Suppressor macrophage (primary cell): Measurements from ENCODE around the gene P2RX3.
A peak's percentile ranks its signal among the peaks of the same experiment; 100 is the strongest.

Experiments
- DNase-seq, 4 experiments: peaks; one replicate each; pipeline ENCODE4 v3.0.0-alpha.2; 2020 to 2022

Gene P2RX3

DNA sequence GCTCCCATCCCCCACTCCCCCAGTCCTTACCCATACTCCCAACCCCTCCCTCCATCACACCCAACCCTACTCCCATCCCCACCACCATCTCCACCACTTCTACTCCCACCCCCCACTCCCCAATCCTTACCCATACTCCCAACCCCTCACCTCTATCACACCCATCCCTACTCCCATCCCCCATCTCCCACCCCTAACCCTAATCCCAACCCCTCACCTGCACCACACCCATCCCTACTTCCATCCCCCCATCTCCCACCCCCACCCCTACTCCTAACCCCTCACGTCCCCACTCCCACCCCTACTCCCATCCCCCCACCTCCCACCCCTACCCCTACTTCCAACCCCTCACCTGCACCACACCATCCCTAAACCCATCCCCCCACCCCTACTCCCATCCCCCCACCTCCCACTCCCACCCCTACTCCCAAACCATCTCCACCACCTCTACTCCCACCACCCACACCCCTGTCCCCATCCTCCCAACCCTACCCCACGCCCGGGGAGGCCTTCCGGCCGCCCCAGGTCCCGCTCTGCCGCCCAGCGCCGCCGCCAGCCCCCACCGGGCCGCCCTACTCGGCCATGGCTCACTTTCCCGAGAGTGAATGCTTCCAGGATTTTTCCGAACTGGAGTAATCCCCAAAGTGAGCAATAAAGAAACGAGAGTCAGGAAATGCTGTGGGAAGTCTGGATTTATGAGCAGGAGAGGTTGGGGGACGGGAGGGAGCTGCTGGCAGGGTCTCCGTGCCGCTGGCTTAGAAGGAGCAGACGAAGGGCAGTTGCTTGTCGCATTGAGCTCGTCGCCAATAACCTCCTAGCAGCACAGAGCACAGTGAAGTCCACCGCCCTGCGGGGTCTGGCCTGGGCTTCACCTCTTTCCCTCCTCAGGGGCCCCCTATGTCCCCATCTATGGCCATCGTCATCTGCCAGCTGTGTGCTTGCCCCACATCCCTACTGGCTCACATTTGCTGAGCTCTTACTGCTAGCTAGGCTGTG lies 38.2 kb downstream of the P2RX3 start:
- DNase-seq = no peak

DNA sequence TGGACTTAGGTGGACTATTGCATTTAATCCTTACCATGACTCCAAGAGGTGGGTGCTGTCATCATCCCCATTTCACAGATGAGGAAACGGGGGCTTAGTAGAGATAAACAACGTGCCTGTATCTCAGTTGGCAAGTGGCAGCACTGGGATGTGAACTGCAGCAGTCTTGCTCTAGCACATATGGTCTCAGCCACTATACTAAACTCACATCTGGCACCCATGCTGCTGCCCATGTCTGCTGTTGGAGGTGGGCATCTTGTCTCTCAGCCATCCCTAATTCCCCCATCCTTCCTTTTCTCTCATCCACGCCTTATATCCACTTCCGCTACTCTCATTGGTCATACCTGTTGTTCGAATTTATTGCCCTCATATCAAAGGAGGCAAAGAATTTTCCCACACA lies 39.0 kb downstream of the P2RX3 start:
- no peak for DNase-seq

DNA sequence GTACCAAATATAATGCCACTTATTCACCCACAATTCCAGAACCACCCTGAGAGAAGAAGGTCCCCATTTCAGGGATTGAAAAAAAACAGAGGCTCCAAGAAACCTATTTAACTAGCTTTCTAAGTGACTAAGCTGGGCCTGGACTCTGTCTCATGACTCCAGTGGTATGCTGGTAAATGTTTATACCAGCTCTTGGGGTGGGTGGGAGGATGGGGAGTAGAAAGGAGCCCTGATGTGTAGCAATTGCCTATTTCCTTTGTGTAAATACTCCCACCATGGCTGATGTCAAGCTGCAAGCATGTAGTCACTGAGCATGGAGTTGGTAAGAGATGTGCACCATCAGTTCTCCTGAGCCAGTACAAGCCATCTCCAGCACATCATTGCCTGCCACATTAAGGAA lies 40.0 kb downstream of the P2RX3 start:
- peak; percentile 68 to 87 (median 74) for DNase-seq

DNA sequence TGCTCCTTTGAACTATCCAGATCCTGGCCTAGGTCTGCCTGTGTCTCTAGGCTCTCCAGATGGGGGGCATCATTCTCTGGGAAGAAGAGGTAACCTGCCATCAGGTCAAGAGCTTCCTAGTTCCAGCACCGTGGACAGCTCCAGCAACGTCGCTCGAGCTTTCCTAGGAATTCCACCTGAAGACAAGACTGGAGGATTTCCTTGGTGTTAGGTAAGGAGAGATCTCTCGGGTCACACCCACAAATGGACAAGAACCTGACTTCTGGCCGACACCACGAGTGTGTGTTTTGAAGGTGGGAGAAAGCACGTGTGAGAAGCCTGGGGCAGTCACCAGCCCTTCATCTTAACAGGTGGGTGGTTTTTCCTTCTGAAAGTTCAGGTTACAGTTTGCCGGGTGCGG lies 41.6 kb downstream of the P2RX3 start:
- peak in 1 of 4 experiments; percentile 54 for DNase-seq

DNA sequence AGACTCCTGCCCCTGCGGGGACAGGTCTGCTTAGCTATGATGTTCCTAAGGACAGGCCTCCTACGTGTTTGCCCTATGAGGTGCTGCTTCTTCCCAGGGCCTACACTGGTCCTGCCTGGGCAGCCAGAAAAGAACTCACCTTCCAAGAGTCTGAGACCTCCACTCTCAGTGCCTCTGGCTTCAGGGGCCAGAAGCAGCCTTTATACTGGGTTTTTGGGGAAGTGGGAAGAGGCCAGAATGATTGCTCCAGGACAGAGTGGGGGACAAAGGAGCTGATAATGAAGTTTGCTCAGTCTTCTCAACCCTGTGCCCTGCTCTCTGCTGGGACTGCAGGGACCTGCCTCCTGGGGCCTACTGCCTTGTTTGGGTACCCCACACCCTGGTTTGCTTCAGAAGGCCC lies 42.8 kb downstream of the P2RX3 start, which contains the start of gene PRG3:
TSS of gene PRG3 (minus strand) at position 176 of the 400 bp plus-strand sequence. CDS start 442 bp downstream, outside the sequence.
- no peak for DNase-seq

DNA sequence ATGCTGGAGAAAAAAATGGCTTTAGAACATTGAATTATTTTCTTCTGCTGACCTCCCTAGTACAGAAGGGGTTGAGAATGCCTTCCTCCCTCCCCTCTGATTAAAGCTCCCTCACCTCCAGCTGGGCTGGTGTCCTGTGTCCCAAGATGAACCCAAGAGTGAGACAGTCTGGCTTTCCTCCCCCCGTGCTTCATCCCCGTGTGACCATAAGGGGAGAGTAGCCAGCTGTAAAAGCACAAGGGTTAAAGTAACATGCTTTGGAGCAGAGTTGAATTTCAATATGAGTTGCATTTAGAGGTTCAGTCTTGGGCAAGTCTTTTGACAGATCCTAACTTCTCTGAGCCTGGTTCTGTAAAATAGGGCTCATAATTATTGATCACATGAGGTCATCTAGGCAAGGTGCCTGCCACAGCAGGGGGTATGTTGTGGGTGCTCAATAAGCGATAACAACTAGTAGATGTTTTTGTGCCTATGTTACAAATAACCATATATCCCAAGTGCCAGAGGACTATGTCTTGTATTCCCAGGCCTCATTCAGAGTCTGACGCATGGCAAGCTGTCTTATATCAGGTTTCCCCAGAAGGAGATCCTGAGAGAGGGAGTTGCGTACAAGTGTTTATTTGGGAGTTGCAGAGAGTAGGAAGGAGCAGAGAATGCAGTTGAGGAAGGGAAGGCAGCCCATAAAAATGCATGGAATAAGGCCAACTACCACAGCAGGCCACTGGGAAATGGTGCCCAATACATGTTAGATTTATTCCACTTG lies 48.2 kb downstream of the P2RX3 start:
- no peak for DNase-seq

DNA sequence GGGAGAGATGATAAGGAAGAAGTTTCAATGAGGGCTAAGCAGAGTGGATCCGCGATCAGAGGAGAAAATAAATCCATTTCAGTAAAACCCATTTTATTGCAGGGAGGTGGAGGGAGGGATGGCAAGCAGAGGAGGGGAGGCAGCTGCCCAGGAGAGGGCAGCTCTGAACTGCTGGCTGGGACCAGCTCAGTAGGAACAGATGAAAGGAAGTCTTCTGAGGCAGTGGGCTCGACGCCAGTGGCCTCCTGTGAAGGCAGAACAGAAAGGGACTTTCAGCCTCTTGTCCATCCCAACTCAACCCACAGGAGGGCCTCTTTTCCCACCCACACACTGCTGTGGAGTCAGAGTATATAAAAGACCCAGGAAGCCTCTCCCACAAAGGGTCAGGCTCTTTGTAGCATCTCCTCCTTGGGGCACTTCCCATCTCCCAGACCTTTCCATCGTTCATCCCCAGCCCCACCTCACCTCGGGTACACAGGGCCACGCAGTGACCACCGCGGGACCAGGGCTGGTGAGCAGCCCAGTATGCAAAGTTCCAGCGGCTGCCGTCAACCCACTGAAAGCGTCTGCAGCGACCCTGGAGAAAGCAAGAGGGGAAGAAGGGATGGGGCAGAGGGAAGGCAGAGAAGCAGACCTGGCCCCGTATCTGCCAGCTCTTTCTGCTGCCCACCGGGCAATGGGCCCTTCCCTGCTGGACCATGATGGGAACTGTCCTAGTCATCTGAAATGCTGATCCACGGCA lies 49.3 kb downstream of the P2RX3 start:
- DNase-seq = no peak

DNA sequence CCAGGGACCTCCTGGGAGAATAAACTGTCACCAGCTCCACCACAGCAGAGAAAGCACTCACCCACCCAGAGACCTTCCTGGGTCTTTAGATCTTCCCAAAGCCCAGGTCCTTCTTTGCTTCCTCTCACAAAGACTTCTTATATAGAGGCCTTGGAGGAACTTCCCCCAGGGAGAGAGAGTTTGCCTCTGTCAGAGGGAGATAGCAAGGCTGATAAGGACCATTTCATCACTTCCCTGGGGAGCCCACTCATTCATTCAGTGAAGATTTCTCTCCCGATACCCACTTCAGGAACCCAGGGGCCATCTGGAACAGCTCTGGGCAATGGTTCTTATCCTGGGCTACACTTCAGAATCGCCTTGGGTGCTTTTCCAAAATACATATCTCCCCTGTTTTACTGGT lies 52.4 kb downstream of the P2RX3 start, which contains the start of gene PRG2:
TSS of gene PRG2 (minus strand) at position 116 of the 400 bp plus-strand sequence. CDS start 706 bp downstream, outside the sequence.
- DNase-seq = no peak

DNA sequence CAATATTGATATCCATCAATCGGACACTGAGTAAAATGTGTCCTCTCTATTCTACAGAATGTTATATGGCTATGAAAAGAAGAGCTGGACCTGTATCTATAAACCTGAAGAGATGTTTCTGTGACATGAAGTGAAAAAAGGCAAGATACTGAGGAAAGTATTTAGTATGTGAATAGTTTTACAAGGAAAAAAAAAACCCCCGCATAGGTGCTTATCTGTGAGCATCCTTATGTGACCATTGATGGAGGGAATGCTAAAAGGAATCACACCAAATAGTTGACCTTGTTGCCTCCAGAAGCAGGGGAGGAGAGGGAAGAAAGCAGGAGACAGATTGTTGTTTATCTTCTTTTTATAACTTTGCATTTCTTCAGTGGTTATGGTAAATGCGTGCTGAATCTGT lies 53.0 kb downstream of the P2RX3 start:
- DNase-seq = no peak

DNA sequence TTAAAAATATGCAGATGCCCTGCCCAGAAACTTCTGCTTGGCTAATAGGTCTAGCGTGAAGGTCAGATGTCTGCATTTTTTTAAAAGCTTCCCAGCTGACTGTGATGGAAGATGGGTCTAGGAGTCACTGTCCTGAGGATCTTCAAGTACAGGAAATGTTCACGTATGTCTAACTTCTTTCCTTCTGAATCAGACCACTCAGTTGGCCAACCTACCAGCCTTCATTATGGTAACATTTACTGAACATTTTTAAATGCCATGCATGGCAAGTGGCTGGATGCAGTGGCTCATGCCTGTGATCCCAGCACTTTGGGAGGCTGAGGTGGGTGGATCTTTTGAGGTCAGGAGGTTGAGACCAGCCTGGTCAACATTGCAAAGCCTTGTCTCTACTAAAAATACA lies 53.4 kb downstream of the P2RX3 start:
- peak in 2 of 4 experiments; percentile 42 to 54 for DNase-seq

DNA sequence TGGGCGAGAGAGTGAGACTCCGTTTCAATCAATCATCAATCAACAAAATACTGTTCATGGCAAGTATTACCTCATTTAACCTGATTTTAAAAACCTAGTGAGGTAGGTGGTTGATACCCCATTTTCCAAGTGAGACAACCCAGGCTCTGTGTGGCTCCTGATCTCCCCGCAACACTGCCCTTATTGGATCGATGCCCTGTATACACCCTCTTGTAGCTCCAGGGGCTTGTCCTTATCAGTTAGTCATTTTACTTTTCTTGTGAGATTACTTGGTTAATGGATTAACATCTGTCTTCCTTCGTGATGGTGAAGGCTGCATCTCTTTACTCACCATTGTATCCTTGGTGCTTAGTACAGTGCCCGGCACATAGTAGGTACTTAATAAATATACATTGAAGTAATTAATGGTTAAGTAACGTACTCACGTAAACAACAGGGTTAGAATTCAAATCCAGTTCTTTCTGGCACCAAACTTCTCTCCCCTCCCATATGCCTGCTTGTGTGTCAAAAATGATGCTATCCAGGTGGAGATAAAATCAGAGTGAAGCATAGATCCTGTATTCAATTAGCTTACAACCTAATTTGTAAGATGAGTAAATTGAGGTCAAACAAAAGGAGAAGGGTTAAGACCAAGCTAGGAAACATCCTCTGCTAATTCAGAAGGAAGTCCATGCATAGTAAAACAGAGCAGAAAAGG lies 54.1 kb downstream of the P2RX3 start:
- DNase-seq = no peak

DNA sequence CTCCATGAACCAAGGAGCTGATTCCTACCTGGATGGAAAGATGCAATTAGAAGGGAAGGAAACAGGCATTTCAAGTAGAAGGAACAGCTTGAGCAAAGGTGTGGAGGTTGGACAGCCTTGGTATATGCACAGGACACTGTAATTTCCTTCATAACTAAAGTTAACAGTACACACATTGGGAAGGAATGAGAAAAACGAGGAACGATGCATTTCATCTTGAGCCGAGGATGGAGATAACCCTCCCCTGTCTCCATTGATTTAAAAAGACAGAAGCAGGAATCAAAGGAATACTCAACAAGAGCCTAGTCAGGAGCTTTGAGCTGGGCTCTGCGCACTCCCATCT lies 54.6 kb downstream of the P2RX3 start:
- no peak for DNase-seq

DNA sequence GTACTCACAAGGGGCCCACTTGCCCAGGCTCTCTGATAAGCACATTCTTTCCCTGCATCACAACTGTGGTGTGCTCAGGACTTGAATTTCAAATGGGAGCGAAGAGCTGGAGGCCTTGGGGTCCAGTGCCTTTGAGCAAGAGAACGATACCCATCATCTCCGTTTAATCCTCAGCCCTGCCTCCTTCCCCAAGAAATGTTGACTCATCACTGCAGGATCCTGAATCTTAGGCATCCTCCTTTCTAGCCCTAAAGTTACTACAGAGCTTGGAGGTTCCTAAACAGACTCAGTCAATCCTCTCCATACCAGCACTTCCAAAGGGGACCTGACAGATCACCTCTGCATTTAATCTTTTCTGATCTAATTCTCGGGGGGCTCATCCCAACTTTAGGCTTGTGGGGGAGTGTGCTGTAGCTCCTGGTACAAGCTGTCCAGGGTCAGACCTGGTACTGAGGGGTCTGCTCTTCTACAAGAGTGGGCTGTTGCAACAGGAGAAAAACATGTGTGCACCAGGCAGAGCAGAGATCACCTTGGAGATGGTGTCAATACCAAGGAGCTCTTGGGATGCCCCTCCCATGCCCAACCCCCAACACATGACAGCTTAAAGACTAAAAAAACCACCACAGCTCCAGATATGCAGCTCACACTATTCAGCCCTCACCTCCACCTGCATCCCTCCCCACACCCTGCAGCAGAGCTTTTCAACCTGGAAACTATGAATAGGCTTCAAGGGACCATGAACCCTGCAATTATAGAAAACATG lies 56.2 kb downstream of the P2RX3 start:
- no peak for DNase-seq

DNA sequence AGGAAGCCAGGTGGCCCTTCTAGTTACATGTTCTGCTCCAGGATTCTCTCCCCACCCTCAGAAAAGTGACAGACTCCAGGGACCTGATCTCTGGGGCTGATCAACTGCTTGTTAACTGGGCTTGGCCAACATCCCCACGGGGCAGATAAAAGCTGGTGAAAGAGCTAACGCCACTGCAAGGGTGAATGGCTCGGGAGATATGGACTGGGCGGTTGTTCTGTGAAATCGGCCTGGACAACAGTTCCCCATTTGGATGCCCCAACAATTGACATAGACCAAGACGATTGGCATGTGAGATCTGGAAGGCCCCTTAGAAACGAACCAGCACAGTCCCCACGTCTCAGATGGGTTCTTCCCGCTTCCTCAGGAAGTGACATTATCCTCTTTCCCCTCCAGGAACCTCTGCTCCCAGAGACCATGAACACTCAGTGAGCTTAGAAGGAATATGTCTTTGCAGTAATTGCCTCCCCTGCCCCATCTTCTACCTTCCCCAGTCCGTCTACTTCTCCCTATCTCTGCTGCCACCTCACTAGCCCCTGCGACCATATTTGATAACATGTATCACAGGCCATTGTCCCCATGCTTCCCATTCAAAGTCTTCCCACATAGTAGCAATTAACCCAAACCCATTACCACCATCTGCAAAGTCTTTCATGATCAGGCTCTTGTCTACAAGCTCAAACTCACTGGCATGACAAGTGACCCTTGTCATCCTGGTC lies 57.9 kb downstream of the P2RX3 start:
- DNase-seq = no peak

DNA sequence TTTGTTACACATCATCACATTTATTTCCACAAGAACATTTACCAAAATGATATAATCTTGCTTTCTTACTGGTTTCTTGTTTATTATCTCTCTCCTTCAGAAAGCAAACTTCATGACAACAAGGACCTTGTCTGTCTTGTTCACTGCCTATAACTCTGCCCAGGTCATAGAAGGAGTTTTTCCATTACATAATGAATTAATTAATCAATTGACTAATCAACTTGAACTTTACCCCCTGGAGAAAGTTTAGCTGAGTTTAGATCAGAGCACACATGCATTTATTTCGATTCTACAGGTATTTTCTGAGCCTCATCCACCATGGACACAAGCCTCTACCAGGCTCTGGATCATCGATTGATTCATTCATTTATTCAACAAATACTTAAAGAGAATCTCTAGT lies 58.6 kb downstream of the P2RX3 start:
- no peak for DNase-seq

DNA sequence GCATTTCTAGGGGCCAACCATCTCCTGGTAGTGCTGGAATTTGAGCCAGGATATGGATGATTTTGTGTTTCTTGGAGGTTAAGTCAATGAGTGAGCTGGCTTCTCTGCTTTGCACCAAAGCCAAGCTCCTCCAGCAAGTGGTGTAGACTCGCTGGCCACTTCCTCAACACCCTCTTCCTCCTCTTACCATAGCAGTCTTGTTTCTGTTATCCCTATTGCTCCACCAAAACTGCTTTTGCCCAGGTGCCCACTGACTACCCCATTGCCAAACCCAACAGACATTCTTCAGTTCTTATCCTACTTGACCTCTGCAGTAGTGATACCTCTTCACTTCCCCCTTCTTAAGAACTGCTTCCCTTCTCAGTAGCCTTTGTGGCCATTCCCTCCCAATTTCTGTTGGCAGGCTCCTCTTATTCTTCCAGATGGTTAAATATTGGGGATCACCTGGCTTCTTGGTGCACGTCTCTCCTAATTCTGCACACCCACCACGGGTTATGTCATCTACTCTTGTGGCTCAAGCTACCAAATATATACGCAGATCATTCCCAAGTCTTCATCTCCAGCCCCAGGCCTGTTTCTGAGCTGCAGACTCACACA lies 59.3 kb downstream of the P2RX3 start:
- DNase-seq = peak in 2 of 4 experiments; percentile 31 to 32

DNA sequence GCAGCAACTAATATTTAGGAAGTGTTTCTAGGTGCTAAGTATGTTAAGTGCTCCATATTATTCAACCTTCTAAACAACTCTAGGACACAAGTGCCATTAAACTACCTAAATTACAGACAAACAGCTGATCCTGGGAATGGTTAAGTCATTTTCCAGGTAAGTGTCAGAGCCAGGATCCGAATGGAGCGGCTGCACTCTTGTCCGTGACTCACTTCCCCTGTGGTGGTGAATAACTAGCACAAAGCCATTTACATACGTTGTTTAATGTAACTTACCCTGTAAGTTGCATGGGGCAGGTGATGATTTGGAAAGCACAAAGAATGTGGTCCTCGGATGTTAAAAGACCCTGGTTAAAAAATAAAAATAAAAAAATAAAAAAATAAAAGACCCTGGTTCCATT lies 61.1 kb downstream of the P2RX3 start:
- no peak for DNase-seq

DNA sequence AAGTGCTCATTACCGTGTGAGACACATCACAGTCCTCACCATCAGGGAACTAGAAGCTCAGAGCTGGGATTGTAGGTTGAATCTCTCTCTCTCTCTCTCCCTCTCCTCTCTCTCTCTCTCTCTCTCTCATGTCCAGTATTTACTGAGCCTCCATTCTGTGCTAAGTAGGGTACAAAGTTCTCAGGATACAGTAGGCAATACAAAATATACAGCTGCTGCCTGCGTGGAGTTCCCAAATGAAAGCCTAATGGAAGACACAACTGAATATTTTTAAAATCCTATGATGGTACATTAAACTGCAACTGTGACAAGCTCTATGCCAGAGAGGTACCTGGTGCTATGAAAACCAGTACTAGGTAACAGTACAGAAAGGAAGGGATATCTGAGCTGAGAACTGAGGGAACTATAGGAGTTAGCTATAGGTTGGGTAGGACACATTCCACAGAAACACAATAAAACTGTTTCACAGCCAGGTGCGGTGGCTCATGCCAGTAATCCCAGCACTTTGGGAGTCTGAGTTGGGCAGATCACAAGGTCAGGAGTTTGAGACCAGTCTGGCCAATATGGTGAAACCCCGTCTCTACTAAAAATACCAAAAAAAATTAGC lies 61.9 kb downstream of the P2RX3 start:
- DNase-seq = no peak

DNA sequence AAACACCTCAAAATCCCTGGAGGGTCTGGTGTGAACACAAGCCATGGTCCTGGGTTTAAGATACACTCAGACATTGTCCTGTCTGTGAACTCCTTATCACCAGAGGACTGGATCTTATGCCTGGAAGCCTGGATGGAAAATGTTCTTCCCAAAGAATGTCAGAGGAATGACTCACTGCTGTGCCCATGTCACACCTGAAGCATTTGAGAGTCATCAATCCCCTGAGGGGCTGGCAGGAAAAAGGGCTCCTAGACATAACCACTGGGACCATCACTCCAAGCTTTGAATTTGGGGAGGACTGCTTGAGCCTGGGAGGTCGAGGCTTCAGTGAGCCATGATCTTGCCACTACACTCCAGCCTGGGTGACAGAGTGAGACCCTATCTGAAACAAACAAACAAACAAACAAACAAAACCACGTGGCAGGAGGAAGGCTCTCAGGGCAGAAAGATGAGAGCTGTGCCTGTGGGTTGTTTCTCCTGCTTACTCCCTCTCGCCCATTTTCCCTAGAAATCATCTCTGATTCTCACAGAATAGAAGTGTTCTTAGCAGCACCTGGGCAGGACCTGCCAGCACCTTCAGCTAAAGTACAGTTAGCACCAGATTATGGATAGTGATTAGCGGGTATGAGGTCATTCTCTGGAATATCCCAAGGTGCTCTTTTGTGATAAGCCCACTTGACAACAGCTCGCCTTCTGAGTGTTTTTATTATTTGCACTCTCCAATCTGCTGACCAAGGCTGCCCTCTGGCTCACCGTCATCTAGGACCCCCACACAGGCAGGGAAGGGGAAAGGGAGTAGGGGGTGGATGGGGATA lies 64.2 kb downstream of the P2RX3 start:
- DNase-seq = no peak
